D721Med (cell line): ENCODE data around the gene COL20A1.

Source experiments
- DNase-seq: peaks from one replicate; pipeline ENCODE4 v3.0.0; 2011; ENCODE audit warnings: low spot score; ENCODE audit not compliant: insufficient read length
- FAIRE-seq: peaks from 2 replicates; lab custom pipeline; 2011; peaks lifted over from hg19 to GRCh38; lab: Jason Lieb, UNC
- CTCF ChIP-seq: IDR thresholded peaks from 2 replicates; pipeline ENCODE4 v1.5.1; 2012; ENCODE audit warnings: mild to moderate bottlenecking, control low read depth; ENCODE audit not compliant: insufficient read depth; ENCODE audit errors: missing control alignments

The COL20A1 gene

GRCh38 chr20:63260521-63260920 is 32.5 kb upstream of the COL20A1 start:
- FAIRE-seq = no peak
- no peak for DNase-seq
- TF ChIP-seq CTCF = no peak

- DNase-seq (no peak), FAIRE-seq (no peak)
- no peak for TF ChIP-seq CTCF
Measured at GRCh38 chr20:63261060-63261794, 31.8 kb upstream of the COL20A1 start.

GRCh38 chr20:63261795-63262528 is 31.0 kb upstream of the COL20A1 start:
- DNase-seq (no peak), FAIRE-seq (no peak)
- TF ChIP-seq CTCF = no peak

- TF ChIP-seq CTCF = no peak
- no peak for FAIRE-seq
Measured at GRCh38 chr20:63262836-63263235, 30.1 kb upstream of the COL20A1 start.

GRCh38 chr20:63264000-63264399 is 29.0 kb upstream of the COL20A1 start:
- no peak for TF ChIP-seq CTCF
- no peak for FAIRE-seq
- DNase-seq = no peak

More at GRCh38 chr20:63262836-63263235, 30.1 kb upstream of the COL20A1 start:
- no peak for DNase-seq

- no peak for DNase-seq
- no peak for FAIRE-seq
- no peak for TF ChIP-seq CTCF
Measured at GRCh38 chr20:63264519-63264918, 28.5 kb upstream of the COL20A1 start.
